GM18951 (cell line): Measurements from ENCODE around the gene MIEF1.

Source experiments
- POLR2A ChIP-seq: IDR thresholded peaks from 4 replicates; pipeline ENCODE4 v1.6.1; 2011; ENCODE audit warnings: mild to moderate bottlenecking; ENCODE audit not compliant: insufficient read length, insufficient read depth; ENCODE audit errors: extremely low read depth
- in situ Hi-C: fragments of 300-500 bp; cut with MboI; formaldehyde crosslinking; loops from one replicate; pipeline ENCODE4 v1.12.0; 2022; ENCODE audit warnings: low sequenced_read_pairs, mixed read lengths, inconsistent platforms; ENCODE audit not compliant: unreplicated experiment

Gene MIEF1

GRCh38 chr22:39466228-39467006 is 35.7 kb upstream of the MIEF1 start:
- no peak for TF ChIP-seq POLR2A
- in situ Hi-C loops = no loop called here

GRCh38 chr22:39467390-39467895 is 34.6 kb upstream of the MIEF1 start:
- in situ Hi-C loops = no loop called here
- no peak for TF ChIP-seq POLR2A

GRCh38 chr22:39468487-39469325 is 33.4 kb upstream of the MIEF1 start:
- TF ChIP-seq POLR2A = no peak
- in situ Hi-C loops = no loop called here

- TF ChIP-seq POLR2A = no peak
- in situ Hi-C loops = no loop called here
Observed at GRCh38 chr22:39469326-39469680, 32.8 kb upstream of the MIEF1 start.

GRCh38 chr22:39469681-39470450 is 32.2 kb upstream of the MIEF1 start:
- no peak for TF ChIP-seq POLR2A
- in situ Hi-C loops = no loop called here

- in situ Hi-C loops = no loop called here
- TF ChIP-seq POLR2A = no peak
Observed at GRCh38 chr22:39470451-39471291, 31.4 kb upstream of the MIEF1 start.

- in situ Hi-C loops = no loop called here
- TF ChIP-seq POLR2A = peak; percentile 56
Observed at GRCh38 chr22:39471381-39472141, 30.5 kb upstream of the MIEF1 start.

- in situ Hi-C loops = no loop called here
- TF ChIP-seq POLR2A = no peak
Observed at GRCh38 chr22:39472570-39473556, 29.2 kb upstream of the MIEF1 start.

- in situ Hi-C loops = no loop called here
- TF ChIP-seq POLR2A = no peak
Observed at GRCh38 chr22:39473851-39474250, 28.2 kb upstream of the MIEF1 start.

GRCh38 chr22:39474351-39475111 is 27.6 kb upstream of the MIEF1 start:
- in situ Hi-C loops = no loop called here

More at GRCh38 chr22:39474351-39475111, 27.6 kb upstream of the MIEF1 start:
- TF ChIP-seq POLR2A = no peak
